Glutamatergic neuron (in vitro differentiated cells): ENCODE results near the gene HESX1. TPM values are rescaled to one million over a fixed set of nuclear protein-coding genes. Genes with fewer than 3 reads are reported as not detected.

Experiments
- DNase-seq: peaks from one replicate; pipeline ENCODE4 v3.0.0; 2022
- H3K27ac Mint-ChIP-seq: one replicate; pipeline ENCODE4 v1.8.0; 2020; ENCODE audit warnings: mild to moderate bottlenecking, mixed read lengths, inconsistent platforms; ENCODE audit not compliant: unreplicated experiment
- H3K27me3 Mint-ChIP-seq: one replicate; pipeline ENCODE4 v1.8.0; 2020; ENCODE audit warnings: mild to moderate bottlenecking, moderate library complexity, mixed read lengths, inconsistent platforms; ENCODE audit not compliant: unreplicated experiment
- H3K36me3 Mint-ChIP-seq: one replicate; pipeline ENCODE4 v1.8.0; 2020; ENCODE audit warnings: mild to moderate bottlenecking, mixed read lengths, inconsistent platforms; ENCODE audit not compliant: unreplicated experiment
- H3K4me1 Mint-ChIP-seq: one replicate; pipeline ENCODE4 v1.8.0; 2020; ENCODE audit warnings: mild to moderate bottlenecking, low read depth, mixed read lengths, inconsistent platforms; ENCODE audit not compliant: unreplicated experiment
- H3K4me3 Mint-ChIP-seq: one replicate; pipeline ENCODE4 v1.8.0; 2020; ENCODE audit warnings: mild to moderate bottlenecking, mixed read lengths, inconsistent platforms; ENCODE audit not compliant: unreplicated experiment
- H3K9me3 Mint-ChIP-seq: one replicate; pipeline ENCODE4 v1.8.0; 2020; ENCODE audit warnings: mild to moderate bottlenecking, moderate library complexity, mixed read lengths, inconsistent platforms; ENCODE audit not compliant: unreplicated experiment
- CTCF ChIP-seq: fragments of 200-600 bp; sonication (generic); IDR thresholded peaks from one replicate; pipeline ENCODE4 v1.5.0; 2021; ENCODE audit not compliant: partially characterized antibody, unreplicated experiment
- total RNA-seq: library from RNA; stranded (reverse); fragmentation: NEBNext Ultra II Directional; extraction: Animal tissue kit (Norgen Biotek cat#: 25700); gene quantifications from one replicate; pipeline ENCODE4 v1.2.1, GENCODE V29; 2021; ENCODE audit not compliant: unreplicated experiment

The HESX1 gene
- total RNA-seq, 1 donor from 2014 or later = not detected

- Mint-ChIP-seq H3K4me3 (no peak overlapping the region), H3K27ac (no peak overlapping the region), H3K9me3 (no peaks in the 10 kb centered on the region), H3K36me3 (no peaks in the 10 kb centered on the region), H3K4me1 (no peaks in the 10 kb centered on the region), H3K27me3 (peaks cover 1% of the 10 kb centered on the region)
- TF ChIP-seq CTCF = no peak
- no peak for DNase-seq
These were observed 20.0 kb downstream of the HESX1 start for GRCh38 chr3:57179580-57180410.

GRCh38 chr3:57176045-57176444 is 23.7 kb downstream of the HESX1 start:
- H3K4me3 Mint-ChIP-seq = no peak overlapping the region
- H3K36me3 Mint-ChIP-seq = no peaks in the 10 kb centered on the region
- no peaks in the 10 kb centered on the region for H3K4me1 Mint-ChIP-seq
- no peak overlapping the region for H3K27ac Mint-ChIP-seq
- no peaks in the 10 kb centered on the region for H3K27me3 Mint-ChIP-seq
- no peak for TF ChIP-seq CTCF
- DNase-seq = no peak
- H3K9me3 Mint-ChIP-seq = no peaks in the 10 kb centered on the region

DNA sequence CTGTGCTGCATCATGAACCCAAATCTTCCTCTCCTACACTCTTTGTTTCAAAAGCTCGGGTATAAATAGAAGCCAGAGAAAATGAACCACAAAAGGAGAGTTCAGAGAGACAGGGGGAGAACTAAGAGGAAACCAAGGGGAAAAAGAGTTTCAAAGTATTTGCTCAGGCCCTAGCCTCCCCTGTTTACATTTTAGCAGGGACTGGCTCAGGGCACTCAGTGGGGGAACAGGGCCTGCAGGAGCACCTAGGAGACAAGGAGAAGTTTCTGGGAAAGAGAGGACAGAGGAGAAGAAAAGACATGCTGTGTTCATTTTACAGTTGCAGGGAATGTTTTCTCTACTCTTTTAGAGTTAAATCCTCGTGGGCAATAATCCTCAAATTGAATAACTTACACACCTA is 26.1 kb downstream of the HESX1 start:
- no peak overlapping the region for H3K4me3 Mint-ChIP-seq
- H3K27ac Mint-ChIP-seq = no peak overlapping the region
- H3K4me1 Mint-ChIP-seq = peaks cover 2% of the 10 kb centered on the region
- no peak for TF ChIP-seq CTCF
- H3K9me3 Mint-ChIP-seq = no peaks in the 10 kb centered on the region
- H3K27me3 Mint-ChIP-seq = no peaks in the 10 kb centered on the region
- H3K36me3 Mint-ChIP-seq = no peaks in the 10 kb centered on the region
- DNase-seq = no peak

DNA sequence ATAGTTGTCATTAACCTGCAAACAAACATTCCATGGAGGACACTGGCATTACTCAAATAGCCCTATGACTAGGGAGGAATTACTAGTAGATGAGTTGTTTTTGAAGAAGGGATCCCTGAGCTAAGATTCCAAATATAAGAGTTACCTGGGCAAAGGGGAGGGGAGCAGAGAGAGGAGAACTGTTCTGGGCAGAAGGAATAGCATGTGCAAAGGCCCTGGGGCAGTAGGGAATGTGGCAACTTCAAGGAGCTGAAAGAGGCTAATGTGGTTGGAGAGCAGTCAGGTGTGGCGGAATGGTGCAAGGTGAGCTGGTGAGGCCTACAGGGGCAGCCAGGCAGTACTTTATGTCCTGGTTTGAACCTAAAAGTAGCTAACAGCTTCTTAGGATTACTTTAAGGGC is 28.8 kb downstream of the HESX1 start:
- Mint-ChIP-seq H3K9me3 (no peaks in the 10 kb centered on the region), H3K36me3 (no peaks in the 10 kb centered on the region), H3K27me3 (peaks cover 4% of the 10 kb centered on the region), H3K4me1 (peaks cover 2% of the 10 kb centered on the region), H3K4me3 (no peak overlapping the region), H3K27ac (no peak overlapping the region)
- no peak for TF ChIP-seq CTCF
- DNase-seq = no peak

DNA sequence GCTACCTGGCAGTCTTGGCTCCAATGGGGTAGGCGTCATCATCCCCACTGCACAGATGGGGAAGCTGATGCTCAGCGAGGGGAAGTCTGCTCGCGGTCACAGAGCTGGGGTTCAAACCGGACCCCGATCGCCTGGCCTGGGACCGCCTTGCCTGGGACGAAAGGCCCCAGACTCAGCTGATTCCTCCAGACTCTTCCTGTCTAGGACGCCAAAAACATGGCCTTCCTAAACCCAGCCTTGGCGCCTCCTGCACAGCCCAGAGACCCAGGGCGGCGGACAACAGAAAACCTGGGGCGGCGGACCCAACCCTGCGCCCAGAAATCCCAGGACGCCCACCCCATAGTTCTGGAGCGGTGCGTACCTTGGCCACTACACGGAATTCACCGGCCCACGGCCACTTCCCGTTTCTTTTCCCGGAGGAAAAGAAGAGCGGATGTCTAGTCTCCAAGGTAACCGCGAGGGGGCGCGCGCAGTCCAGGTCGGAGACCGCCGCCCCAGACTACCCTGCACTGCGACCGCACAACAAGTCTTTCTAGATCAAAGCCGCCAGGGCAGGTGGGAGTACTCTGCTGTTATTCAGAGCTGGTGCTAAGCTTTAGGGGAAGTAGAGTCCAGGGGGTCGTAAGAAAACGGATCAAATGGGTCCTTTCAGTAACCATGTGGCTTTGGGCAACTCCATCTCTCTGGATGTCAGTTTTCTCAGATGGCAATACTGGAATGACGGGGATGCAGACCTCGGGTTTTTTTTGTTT is 29.7 kb downstream of the HESX1 start:
- no peaks in the 10 kb centered on the region for H3K36me3 Mint-ChIP-seq
- peak; percentile 90 for DNase-seq
- TF ChIP-seq CTCF = peak; percentile 90
- peaks cover 2% of the 10 kb centered on the region for H3K9me3 Mint-ChIP-seq
- H3K4me3 Mint-ChIP-seq = peak overlapping the region; percentile 30
- H3K4me1 Mint-ChIP-seq = peaks cover 2% of the 10 kb centered on the region
- no peak overlapping the region for H3K27ac Mint-ChIP-seq
- peaks cover 8% of the 10 kb centered on the region for H3K27me3 Mint-ChIP-seq
